DMS79 (cell line): ENCODE results near the gene IPCEF1.
"Not testable (repeated sequence)": the region's sequence is repeated elsewhere in the genome, so short reads cannot be mapped to it uniquely, and the experiment has no call there.

Experiments
- DNase-seq: peaks from one replicate; lab custom pipeline; 2025; lab: John Stamatoyannopoulos, UW

IPCEF1 gene

DNA sequence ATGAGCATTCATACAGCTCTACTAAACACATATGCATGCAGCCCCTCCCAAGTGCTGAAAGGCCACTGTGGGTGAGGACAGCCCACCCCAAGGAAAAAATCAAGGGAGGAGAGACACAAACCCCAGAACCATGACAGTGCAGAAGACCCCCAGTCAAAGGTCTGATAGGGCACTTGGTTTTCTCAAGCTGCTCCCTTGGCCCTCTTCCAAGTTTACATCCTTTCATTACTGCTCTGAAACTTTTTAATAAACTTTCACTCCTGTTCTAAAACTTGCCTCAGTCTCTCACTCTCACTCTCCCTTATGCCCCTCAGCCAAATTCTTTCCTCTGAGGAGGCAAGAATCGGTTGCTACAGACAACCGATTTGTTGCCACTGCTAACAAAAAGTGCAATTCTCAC, 24.9 kb downstream of the IPCEF1 start:
- DNase-seq, result no peak

DNA sequence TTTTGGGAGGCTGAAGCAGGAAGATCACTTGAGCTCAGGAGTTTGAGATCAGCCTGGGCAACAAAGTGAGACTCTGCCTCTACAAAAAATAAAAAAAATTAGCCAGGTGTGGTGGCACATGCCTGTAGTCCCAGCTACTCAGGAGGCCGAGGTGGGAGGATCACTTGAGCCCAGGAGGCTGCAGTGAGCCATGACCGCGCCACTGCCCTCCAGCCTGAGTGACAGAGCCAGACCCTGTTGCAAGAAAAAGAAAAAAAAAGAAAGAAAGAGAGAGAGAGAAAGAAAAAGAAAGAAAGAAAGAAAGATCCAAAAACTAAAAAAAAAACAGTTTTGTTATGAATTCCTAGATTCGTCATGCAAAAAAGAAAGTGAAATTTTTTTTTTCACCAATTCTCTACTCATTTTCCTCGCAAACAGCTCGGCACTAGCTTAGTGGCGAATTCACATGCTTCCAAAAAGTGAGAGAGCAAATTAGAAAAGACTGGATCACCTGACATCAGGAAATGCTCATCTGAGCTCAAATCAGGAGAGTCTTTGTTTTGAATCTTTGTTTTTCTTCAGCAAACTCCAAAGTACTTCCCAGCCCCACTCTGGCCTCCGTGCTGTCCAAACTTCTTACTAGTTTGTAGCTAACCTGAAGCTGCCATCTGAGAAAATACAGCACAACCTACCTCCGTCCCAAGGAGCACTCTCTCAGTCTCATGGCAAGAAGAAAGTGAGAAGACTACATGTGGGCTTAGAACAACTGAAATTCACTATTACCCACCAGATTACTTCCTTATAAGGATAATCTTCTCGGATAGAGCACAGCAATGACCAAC, 27.0 kb downstream of the IPCEF1 start:
- DNase-seq, result no peak

GRCh38 chr6:154327313-154327712, 29.3 kb downstream of the IPCEF1 start:
- not testable (repeated sequence) for DNase-seq

DNA sequence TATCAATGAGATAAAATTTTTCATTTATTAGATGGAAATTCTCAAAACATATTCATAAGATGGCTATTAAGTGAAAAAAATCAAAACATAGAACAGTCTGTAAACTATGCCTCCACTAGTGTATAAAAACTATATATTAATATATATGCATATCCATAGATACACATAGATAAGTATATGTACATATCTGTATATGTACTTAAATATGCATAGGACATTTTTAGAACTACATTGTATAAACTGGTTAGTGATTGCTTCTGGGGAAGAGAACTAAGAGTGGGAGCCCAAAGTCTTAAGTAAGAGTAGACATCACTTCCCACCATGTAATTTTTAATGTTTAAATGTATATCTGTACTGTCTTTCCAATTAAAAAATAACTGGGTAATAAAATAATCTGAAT, 31.5 kb downstream of the IPCEF1 start:
- no peak for DNase-seq

GRCh38 chr6:154320181-154320580, 36.4 kb downstream of the IPCEF1 start:
- DNase-seq, result no peak

- no peak for DNase-seq
Observed at GRCh38 chr6:154319231-154319858, 37.3 kb downstream of the IPCEF1 start.

DNA sequence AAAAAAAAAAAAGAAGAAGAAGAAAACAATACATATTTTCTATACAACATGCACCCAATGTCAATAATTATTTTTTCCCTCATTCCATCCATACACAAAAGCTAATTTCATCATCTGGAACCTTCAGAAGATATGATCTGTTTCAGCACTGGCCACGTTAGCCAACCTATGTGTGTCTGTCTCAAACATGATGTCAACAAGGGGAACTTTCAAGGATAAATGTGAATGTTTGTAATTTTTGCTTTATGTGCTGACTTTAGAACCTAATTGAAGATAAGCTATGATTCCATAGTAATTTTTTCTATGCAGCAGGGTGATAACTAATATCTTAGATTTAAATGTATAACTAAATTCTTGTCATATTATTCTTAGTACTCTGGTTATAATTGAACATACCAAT, 37.9 kb downstream of the IPCEF1 start:
- no peak for DNase-seq

DNA sequence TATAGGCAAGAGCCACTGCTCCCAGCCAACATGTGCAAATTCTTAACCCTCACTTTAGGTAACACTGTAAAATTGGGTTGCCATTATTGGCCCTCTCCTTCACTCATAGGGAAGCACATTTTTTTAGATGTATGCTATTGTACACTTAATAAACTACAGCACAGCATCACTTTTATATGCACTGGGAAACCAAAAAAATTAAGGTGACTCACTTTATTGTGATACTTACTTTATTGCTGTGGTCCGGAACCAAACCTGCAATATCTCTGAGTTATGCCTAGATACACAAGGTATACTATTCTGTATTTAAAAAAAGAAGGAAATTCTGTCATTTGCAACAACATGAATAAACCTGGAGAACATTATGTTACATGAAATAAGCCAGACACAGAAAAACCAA, 40.5 kb downstream of the IPCEF1 start:
- DNase-seq, result no peak

GRCh38 chr6:154314084-154314483, 42.5 kb downstream of the IPCEF1 start:
- no peak for DNase-seq

DNA sequence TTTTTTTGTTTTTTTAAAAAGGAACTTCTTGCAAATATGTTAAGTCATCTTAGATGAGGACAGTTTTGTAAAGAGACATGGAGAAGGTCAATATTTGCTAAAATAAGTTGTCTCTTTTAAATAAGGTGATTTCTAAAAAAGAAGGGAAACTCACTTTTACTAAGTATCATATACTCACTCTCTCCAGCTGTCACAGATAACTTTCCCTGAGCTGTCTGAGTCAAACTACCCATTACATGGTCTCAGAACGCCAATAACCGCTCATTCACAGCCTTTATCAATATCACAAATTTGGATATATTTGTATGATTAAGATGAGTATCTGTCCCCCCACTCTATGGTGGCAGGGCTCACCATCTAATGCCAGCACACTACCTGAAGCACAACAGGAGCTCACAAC, 47.6 kb downstream of the IPCEF1 start:
- DNase-seq, result no peak

DNA sequence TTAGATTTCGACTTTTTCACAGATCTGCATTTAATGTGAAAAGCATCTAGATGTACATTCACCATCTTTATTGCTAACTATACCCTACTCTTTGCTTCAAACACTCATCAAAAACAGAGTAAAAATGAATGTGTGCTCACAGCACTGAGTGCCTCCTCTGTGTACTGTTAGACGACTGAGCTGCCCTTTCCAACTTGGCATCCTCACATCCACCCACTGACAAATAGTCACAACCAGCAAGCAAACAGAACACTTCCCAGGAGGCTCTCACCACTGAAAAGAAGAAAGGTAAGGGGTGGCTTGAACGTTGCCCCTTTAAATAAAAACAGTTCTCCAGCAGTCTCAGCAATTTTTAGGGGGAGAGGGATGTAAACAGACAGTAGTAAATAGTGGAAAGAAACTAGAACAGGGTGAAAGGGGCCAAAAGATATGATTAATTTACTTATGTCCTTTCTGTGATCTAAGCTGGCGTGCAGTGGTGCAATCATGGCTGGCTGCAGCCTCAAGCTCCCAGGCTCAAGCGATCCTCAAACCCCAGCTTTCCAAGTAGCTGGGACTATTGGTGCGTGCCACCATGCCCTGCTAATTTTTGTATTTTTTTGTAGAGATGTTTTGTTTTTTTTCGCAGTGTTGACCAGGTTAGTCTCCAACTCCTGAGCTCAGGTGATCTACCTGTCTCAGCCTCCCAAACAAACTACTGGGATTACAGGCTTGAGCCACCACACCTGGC, 48.7 kb downstream of the IPCEF1 start:
- DNase-seq, result no peak

GRCh38 chr6:154307147-154307546, 49.5 kb downstream of the IPCEF1 start:
- DNase-seq, result not testable (repeated sequence)

DNA sequence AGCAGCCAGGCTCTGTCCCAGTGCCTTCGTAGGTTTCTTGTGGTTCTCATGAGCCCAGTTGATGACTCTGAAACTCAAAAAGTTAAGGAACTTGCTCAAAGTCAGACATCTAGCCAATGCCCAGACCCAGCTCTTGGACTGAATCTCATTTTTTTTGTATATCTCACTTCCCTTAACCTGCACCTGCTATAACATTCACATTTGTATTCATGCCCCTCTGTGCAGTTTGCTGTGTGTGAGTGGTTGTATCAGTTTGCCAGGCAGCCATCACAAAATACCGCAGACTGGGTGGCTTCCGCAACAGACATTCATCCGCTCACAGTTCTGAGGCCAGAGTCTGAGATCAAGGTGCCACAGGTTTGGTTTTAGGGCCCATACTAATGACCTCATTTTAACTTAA, 49.9 kb downstream of the IPCEF1 start:
- no peak for DNase-seq

GRCh38 chr6:154304191-154304590, 52.4 kb downstream of the IPCEF1 start:
- DNase-seq, result no peak

DNA sequence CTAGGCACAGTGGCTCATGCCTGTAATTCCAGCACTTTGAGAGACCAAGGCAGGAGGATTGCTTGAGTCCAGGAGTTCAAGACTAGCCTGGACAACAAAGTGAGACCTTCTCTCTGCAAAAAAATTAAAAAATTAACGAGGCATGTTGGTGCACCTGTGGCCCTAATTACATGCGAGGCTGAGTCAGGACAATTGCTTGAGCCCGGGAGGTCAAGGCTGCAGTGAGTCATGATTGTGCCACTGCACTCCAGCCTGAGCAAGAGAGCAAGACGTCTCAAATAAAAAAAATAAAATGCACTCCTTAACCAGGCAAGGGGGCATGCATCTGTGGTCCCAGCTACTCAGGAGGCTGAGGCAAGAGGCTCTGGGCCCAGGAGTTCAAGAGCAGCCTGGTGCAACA, 53.0 kb downstream of the IPCEF1 start:
- DNase-seq, result not testable (repeated sequence)

- DNase-seq, result no peak
Observed at GRCh38 chr6:154301839-154302752, 54.5 kb downstream of the IPCEF1 start.

GRCh38 chr6:154301086-154301625, 55.4 kb downstream of the IPCEF1 start:
- no peak for DNase-seq

GRCh38 chr6:154298297-154298696, 58.3 kb downstream of the IPCEF1 start:
- DNase-seq, result no peak

DNA sequence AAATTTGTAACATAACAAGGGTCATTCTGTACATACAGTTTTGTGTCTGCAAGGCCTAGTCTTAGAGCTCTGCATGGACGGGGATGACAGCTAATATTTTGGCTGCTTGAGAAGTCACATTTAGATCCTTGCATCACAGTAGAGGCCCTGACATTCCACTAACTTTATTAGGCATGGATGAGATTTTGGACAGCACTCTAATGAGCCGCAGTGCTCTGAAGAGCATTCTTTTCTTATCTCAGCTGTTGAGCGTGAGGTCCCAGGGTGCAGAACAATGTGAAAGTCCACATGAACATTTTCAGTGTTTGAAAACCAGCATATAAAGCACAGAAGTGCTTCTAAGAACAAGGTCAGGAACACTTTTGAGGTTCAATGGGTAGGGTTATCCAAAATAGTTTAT, 58.9 kb downstream of the IPCEF1 start:
- DNase-seq, result no peak

- DNase-seq, result no peak
Observed at GRCh38 chr6:154297210-154297609, 59.4 kb downstream of the IPCEF1 start.

DNA sequence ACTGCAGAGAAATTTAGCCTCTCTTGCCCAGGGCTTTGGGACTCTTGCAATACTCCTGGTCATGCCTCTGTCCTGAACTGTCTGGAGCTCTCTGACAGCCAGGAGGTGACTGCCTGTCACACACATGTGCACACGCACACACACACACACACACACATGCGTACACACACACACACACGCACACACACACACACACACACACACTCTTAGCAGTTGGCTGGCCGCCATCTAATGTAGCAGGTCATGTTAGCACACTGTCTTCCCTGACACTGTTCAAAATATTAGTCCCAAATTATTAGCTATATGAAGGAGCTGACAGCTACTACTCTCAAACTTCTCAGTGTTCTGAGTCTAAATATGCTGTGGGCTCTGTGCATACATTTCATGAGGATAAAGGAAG, 60.9 kb downstream of the IPCEF1 start:
- DNase-seq, result no peak
